IPS DF 4.7 (cell line): Measurements from ENCODE around the gene MYEOV.

Source experiments
- DNase-seq: peaks from one replicate; pipeline ENCODE4 v3.0.0-alpha.2; 2013; ENCODE audit warnings: low spot score; ENCODE audit errors: extremely low read depth

Gene MYEOV

GRCh38 chr11:69314555-69314954 lies 20.6 kb downstream of the MYEOV start:
- DNase-seq = no peak

- no peak for DNase-seq
Measured at GRCh38 chr11:69316956-69317355, 23.0 kb downstream of the MYEOV start.

DNA sequence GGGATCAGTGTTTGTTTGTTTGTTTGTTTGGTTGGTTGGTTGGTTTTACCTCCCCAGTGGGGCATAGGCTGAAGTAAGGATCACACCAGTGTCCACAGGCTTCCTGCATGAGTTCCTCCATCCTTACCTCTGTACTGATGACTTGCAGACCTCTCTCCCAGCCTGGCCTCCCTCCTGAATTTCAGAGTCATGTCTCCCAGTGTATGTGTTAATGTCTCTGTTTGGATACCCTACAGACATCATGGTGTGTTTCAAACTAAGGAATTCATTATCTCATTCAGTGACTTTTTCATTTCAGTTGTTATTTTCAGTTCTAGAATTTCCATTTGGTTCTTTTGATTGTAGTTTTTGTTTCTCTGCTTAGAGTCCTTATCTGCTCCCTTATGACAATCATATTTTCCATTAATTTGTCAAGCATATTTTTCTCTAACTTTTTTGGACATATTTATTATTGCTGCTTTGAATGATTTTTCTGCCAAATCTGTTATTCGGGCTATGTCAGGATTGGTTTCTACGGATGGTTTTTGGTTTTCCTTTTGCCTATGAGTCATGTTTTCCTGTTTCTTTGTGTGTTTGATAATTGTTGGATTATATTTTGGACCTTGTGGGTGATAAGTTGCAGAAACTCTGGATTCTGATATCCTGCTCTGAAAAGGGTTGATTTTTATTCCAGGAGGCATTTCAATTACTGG lies 23.6 kb downstream of the MYEOV start:
- DNase-seq = no peak

DNA sequence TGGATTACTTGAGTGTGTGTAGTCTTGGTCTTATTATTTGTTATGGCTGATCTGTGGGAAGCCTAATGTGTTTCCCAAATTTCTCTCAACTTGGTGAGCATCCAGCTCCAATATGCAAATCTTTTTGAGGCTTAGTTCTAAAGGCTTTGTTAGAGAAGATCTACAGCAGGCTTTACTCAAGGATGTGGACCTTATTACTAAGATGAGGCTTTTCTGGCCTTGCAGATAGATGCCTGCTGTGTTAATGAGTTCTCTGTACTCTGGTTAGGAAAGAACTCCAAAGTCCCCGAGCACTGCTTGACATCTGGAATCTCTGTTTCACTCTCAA lies 24.1 kb downstream of the MYEOV start:
- DNase-seq = no peak

DNA sequence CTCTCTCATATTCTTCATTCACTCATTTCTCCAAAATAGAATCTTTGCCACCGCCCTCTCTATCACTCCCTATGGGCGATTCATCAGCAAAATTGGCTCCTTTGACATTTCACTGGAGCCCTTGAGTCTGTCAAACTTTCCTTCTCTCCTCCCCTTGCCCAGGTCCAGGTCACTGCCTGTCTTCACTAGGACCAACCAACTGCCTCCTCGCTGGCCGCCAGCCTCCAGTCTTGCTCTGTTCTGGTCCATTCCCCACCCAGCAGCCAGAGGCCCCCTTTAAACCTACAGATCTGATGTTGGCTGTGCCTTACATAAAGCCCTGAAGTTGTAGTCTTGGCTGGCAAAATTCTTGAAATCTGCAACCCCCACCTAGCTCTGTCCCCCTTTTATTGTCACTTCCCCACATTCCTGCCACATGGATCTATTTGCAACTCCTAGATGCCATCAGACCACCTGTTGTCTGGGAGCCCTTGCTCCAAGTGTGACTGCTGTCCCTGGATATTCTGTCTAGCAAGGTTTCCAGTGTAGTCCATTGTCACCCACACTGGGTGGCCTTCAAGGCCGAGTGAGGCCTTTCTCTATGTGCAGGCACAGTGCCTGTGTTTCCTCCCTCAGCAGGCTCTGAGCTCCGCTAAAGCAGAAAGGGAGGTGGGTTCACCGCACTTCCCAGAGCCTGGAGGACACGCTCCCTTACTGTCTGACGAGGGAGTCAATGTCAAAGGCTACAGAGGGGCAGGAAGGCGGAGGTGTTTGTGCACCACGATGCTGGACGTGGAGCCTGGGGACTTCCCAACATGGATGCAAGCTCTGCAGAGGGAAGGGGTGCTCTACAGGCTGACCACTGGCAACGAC lies 25.5 kb downstream of the MYEOV start:
- DNase-seq = no peak

DNA sequence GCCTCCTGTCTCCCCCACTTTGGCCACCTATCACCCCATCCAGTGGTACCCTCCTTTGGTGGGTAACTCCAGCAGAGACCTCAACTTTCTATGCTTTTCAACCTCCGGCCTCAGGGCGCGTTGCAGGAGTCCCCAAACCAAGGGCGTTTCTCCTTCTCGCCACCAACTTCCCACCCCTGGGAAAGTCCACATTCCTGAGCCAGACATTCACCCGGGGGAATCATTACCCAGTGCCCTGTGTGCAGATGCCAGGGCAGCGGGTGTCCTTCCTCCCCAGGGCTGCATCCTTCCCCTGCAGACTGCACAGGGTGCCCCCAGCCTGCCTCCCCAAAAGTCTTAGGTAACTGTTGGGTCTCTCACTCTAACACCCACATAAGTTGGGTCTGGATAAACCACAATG lies 26.4 kb downstream of the MYEOV start:
- no peak for DNase-seq

DNA sequence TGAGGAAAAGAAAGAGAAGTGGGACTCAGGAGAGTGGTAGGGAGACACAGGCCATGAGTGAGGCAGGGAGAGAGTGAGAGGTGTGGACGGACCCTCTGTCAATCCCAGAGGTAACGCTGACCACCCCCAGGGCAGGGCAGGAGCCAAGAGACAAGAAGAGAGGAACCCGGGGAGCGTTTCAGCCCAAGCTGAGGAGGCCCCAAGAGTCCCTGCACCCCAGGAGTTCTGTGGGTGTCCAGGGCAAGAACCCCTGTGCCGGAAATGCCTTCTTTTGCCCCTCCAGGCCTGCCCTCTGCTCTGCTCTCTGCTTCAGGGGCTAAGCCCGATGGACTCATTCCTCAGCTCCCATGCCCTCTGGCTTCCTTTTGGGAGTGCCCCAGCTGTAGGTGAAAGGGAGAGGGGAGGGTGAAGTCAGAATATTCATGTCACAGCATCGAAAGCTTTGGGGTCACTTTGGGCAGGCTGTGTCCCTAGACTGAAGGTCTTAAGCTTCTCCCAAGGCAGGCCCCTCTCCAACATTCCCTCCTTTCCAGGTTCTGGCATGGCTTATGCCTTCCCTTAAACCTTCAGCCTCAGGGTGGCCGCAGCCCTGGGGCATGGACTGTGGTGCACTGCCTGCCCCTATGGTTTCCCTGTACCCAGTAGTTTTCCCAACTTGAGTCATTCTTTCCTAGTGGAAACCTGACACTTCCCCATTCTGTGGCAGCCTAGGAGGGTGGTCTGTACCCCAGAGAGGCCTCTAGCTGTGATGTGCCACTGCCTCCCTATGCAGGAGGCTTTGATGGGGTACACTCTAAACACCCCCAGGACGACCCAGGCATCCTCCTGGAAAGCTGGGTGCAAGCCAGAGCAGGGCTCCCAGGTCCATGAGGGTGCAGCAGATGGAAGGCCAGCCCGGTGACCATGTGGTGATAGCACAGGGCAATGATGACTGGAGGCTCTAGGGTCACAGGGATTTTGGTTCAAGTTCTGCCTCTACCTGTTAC lies 27.1 kb downstream of the MYEOV start:
- DNase-seq = no peak

DNA sequence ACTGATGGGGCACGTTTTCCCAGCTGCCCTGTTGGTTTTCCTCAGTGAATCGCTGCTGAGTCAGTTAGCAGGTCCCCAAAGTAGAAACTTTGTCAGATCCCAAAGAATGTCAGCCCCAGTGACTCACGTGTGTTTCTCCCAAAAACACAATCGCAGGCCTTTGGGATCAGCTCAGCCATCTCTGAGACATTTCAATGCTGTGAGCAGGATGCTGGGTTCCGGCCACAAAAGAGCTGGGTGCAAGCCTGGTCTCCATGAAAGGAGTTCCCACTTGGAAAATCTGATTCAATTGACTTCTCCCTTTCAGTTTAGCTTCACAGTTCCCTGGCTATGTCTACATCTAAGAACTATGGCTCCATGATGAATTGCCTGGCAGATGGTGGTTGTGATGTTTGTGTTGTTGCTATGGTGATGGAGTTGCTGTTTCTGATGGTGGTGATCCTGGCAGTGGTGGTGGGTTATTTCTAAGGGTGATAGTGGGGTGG lies 28.0 kb downstream of the MYEOV start:
- DNase-seq = no peak

DNA sequence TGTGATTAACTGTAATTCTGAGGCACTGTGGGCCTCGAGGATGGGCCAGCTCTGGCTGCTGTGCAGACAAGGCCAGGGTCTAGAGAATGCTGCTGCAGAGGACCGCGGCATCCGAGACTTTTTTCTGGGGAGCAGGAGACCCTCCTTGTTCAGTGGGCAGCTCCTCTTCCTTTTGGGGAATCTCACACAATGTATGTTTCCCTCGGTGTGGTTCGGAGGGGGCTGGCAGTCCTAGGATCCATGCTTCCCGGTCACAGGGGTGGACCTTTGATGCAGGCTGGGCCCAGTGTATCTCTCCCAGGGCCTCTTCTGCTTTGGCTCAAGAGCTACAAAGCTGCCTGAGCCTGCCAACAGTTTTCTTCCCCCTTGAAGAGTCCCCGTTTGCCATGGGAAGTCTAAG lies 31.5 kb downstream of the MYEOV start:
- DNase-seq = no peak

- DNase-seq = no peak
Measured at GRCh38 chr11:69326622-69327219, 32.8 kb downstream of the MYEOV start.

DNA sequence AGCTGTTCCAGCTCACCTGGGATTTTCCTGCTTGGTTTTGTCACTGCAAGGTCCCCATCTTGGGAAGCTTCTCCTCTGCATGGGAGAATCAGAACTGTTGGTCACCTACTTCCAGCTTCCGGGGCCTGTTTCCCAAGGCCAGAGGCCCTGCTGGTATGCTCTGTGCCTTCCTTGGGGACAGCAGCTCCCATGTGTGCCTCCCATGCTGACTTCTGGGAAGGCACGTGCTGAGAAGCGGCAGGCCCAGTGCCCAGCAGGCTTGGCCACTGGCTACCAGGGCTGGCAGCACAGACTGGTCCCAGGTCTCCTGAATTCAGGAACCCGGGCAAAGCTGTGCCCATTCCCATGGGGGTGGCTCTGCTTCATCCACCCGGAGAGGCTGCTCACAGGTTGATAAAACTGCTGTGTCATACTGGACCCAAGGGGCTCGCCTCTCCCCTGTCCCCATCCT lies 33.8 kb downstream of the MYEOV start:
- no peak for DNase-seq

DNA sequence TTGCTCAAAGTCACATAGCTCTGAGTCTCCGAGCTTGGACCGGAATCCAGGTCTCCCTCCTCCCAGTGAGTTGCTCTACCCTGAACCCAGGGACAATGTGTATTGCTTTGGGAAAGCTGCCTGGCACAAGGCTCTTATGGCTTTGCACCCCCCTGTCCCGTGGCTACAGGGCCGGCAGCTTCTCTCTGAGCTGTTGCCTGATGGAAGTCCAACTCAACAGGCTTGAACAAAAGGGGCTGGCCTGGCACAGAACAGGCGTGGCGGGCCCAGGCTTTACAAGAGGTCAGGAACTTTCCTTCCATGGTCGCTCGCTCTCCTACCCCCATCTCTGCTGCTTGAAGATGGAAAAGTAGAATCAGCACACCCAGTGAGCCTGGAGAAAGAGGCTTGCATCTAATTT lies 34.3 kb downstream of the MYEOV start:
- no peak for DNase-seq

GRCh38 chr11:69329581-69329980 lies 35.6 kb downstream of the MYEOV start:
- no peak for DNase-seq

GRCh38 chr11:69330330-69330729 lies 36.4 kb downstream of the MYEOV start:
- DNase-seq = no peak

DNA sequence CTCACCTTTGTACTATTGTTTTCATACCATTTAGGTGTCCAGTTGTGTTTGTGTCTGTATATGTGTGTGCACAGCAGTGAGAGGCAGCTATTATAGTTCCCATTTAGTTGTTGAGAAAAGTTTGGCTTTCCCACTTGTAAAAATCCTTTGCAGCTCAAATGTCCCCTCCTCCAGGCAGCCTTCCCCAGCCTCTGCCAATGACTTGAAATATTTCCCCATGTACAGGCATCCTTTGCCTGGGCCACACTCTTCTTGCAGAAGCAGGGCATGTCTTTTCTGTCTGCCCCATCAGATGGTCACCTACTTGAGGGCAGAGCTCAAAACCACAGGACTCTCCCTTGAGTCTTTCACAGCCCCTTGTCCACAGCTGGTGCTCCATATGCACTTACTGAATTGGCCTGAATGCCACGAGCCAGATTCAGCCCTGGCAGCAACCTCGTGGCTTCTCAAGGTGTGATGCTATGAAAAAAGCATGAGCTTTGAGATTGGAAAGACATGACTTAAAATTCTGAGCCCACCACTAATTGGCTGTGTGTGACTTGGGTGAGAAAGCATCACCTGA lies 39.3 kb downstream of the MYEOV start:
- no peak for DNase-seq

- DNase-seq = no peak
Measured at GRCh38 chr11:69333879-69334278, 39.9 kb downstream of the MYEOV start.

GRCh38 chr11:69335007-69335780 lies 41.2 kb downstream of the MYEOV start:
- DNase-seq = no peak

GRCh38 chr11:69335781-69336405 lies 41.9 kb downstream of the MYEOV start:
- DNase-seq = no peak

DNA sequence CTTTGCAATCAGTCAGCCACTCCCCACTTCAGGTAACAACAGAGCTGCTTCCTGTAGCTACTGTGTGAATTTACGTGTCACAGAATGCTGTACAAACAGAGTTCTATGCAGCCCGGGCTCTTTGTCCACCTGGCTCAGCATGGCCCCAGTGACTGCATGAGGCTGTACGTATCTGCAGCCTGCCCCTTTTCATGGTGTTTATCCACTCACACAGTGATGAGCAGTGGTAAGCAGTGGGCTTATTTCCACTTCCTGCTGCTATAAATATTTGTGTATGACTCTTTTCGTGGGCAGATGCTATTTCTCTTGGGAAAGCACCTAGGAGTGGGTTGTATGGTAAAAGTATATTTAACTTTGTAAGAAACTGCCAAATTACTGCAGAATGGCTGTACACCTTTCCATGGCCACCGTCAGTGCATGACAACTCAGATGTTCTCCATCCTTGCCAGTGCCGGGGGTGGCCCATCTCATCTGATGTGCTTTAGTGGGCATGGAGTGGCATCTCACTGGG lies 43.3 kb downstream of the MYEOV start:
- no peak for DNase-seq
